Bronchial epithelial cell (primary cell): ENCODE results near the gene CFAP20DC. TPM values are rescaled to one million over a fixed set of nuclear protein-coding genes. Genes with fewer than 3 reads are reported as not detected.

Experiments used
- DNase-seq: peaks from one replicate; pipeline ENCODE4 v3.0.0-alpha.2; 2010; ENCODE audit warnings: low read depth
- FAIRE-seq: peaks from 2 replicates; lab custom pipeline; 2011; peaks lifted over from hg19 to GRCh38; lab: Jason Lieb, UNC
- H3K27me3 ChIP-seq: 2 replicates; pipeline ENCODE4 v1.5.1; 2011; ENCODE audit warnings: low read length; ENCODE audit not compliant: control insufficient read depth, insufficient read depth
- H3K36me3 ChIP-seq: 2 replicates; pipeline ENCODE4 v1.5.1; 2011; ENCODE audit warnings: low read length; ENCODE audit not compliant: control insufficient read depth, insufficient read depth
- H3K4me3 ChIP-seq: 2 replicates; pipeline ENCODE4 v1.5.1; 2011; ENCODE audit warnings: mild to moderate bottlenecking, low read depth, low read length, control low read depth
- total RNA-seq: library from RNA; depleted of rRNA; stranded (reverse); fragments of >200 nt; gene quantifications from 2 replicates; pipeline ENCODE4 v1.2.1, GENCODE V29; 2014
- TF ChIP-seq, protein P1 (sequence below): IDR thresholded peaks from 2 replicates; pipeline ENCODE4 v1.5.1; 2011; ENCODE audit warnings: mild to moderate bottlenecking, moderate library complexity, low read length, control low read depth, inconsistent platforms; ENCODE audit not compliant: insufficient read depth, severe bottlenecking

Gene CFAP20DC
- total RNA-seq, 1 donor from 2014 or later = 6.8 TPM

- no peaks in the 10 kb centered on the region for H3K27me3 ChIP-seq
- FAIRE-seq (no peak), DNase-seq (no peak)
- TF ChIP-seq, protein P1, sequence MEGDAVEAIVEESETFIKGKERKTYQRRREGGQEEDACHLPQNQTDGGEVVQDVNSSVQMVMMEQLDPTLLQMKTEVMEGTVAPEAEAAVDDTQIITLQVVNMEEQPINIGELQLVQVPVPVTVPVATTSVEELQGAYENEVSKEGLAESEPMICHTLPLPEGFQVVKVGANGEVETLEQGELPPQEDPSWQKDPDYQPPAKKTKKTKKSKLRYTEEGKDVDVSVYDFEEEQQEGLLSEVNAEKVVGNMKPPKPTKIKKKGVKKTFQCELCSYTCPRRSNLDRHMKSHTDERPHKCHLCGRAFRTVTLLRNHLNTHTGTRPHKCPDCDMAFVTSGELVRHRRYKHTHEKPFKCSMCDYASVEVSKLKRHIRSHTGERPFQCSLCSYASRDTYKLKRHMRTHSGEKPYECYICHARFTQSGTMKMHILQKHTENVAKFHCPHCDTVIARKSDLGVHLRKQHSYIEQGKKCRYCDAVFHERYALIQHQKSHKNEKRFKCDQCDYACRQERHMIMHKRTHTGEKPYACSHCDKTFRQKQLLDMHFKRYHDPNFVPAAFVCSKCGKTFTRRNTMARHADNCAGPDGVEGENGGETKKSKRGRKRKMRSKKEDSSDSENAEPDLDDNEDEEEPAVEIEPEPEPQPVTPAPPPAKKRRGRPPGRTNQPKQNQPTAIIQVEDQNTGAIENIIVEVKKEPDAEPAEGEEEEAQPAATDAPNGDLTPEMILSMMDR = no peak
- H3K4me3 ChIP-seq = no peak overlapping the region
- H3K36me3 ChIP-seq = no peaks in the 10 kb centered on the region
These were observed 3.0 kb downstream of the CFAP20DC start for GRCh38 chr3:59046839-59047238.

DNA sequence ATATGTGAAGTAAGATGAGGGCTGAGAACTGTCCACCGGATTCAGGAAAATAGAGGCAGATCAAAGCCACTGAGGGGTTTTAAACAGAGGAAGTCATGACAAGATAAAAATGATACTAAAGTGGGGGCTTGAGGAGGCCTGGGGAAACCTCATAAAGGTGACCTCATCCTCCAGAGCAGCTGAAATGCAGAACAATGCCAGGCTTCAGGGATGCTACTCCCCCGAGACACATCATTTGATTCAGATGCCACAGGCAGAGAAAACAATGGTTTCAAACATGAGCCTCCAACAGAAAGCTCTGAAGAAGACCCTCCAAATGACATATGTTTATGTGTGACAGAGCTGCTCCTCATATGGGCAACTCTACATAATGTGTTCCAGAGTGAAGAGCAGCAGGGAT lies 6.4 kb downstream of the CFAP20DC start:
- DNase-seq = no peak
- no peak for FAIRE-seq
- H3K36me3 ChIP-seq = no peaks in the 10 kb centered on the region
- H3K4me3 ChIP-seq = no peak overlapping the region
- TF ChIP-seq, protein P1 = no peak
- no peaks in the 10 kb centered on the region for H3K27me3 ChIP-seq

- Histone ChIP-seq H3K4me3 (no peak overlapping the region), H3K36me3 (no peaks in the 10 kb centered on the region), H3K27me3 (no peaks in the 10 kb centered on the region)
- TF ChIP-seq, protein P1 = no peak
- FAIRE-seq (no peak), DNase-seq (no peak)
These were observed 8.9 kb downstream of the CFAP20DC start for GRCh38 chr3:59040902-59041301.

GRCh38 chr3:59027607-59028006 lies 22.2 kb downstream of the CFAP20DC start:
- H3K36me3 ChIP-seq = no peaks in the 10 kb centered on the region
- TF ChIP-seq, protein P1 = no peak
- FAIRE-seq (no peak), DNase-seq (no peak)
- H3K27me3 ChIP-seq = no peaks in the 10 kb centered on the region
- no peak overlapping the region for H3K4me3 ChIP-seq

DNA sequence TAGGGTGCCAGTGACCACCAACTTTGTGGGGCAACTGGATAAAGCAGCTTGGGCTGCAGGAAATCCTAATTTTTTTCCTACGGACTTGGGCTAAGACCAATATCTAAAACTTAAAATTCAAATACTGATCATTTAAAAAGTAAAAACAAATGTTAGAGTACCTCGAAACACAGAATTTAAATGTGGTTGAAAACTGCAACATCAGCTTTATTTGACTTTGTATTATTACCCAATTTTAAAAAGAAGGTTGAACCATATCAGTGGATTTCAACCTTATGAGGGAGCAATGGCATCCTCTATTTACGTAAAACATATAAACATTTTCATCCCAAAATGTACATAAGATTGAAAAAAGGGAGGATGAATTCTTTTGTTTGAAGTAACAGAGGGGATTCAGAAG lies 26.2 kb downstream of the CFAP20DC start:
- Histone ChIP-seq H3K36me3 (no peaks in the 10 kb centered on the region), H3K27me3 (no peaks in the 10 kb centered on the region), H3K4me3 (no peak overlapping the region)
- TF ChIP-seq, protein P1 = no peak
- FAIRE-seq = no peak
- DNase-seq = no peak

DNA sequence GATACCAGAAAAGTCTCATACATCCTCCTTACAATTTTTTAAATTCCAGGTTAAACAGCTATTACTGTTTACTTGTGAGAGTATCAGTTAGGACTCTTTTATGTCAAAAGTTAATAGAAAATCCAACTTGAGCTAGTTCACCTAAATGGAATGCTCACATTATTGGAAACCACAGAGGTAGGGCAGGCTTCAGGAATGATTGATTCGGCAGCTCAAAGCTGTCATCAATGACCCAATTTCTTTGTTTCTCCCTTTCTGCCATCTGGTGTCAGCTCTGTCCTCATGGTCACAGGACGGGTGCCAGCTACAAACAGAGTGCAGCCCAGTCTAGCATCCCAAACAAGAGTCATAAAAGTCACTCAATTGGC lies 32.2 kb downstream of the CFAP20DC start:
- FAIRE-seq (no peak), DNase-seq (no peak)
- H3K27me3 ChIP-seq = no peaks in the 10 kb centered on the region
- no peak overlapping the region for H3K4me3 ChIP-seq
- no peaks in the 10 kb centered on the region for H3K36me3 ChIP-seq
- TF ChIP-seq, protein P1 = no peak
